ENCODE results near the gene GLOD5.

DNA sequence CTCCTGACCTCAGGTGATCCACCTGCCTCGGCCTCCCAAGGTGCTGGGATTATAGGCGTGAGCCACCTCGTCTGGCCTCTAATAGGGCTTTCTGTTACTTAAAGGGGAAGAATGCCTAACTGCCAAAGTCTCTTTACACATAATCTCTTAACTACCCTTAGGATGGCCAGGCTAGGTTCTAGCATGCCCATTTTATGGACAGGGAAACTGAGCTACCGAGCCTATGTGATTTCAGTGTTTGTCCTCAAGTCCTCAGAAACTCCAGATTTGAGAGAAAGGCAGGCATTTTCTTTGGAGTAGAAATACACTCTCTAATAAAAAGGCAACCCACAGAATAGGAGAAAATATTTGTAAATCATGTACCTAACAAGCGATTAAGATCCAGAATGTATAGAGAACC, 12.4 kb upstream of the GLOD5 start:
- TF ChIP-seq, protein P1, sequence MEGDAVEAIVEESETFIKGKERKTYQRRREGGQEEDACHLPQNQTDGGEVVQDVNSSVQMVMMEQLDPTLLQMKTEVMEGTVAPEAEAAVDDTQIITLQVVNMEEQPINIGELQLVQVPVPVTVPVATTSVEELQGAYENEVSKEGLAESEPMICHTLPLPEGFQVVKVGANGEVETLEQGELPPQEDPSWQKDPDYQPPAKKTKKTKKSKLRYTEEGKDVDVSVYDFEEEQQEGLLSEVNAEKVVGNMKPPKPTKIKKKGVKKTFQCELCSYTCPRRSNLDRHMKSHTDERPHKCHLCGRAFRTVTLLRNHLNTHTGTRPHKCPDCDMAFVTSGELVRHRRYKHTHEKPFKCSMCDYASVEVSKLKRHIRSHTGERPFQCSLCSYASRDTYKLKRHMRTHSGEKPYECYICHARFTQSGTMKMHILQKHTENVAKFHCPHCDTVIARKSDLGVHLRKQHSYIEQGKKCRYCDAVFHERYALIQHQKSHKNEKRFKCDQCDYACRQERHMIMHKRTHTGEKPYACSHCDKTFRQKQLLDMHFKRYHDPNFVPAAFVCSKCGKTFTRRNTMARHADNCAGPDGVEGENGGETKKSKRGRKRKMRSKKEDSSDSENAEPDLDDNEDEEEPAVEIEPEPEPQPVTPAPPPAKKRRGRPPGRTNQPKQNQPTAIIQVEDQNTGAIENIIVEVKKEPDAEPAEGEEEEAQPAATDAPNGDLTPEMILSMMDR (IDR thresholded peaks at IDR 0.05), result no peak
- no peak for TF ChIP-seq POLR2A (IDR thresholded peaks at IDR 0.05)

All from ovary (tissue), 3 donors.